Measurements from ENCODE around the gene ABLIM2. TPM values are rescaled to one million over a fixed set of nuclear protein-coding genes. Genes with fewer than 3 reads are reported as not detected.

The ABLIM2 gene
- total and polyA plus RNA-seq, 5 donors from 2014 or later, result 0.88 to 2.0 (median 1.2) TPM

DNA sequence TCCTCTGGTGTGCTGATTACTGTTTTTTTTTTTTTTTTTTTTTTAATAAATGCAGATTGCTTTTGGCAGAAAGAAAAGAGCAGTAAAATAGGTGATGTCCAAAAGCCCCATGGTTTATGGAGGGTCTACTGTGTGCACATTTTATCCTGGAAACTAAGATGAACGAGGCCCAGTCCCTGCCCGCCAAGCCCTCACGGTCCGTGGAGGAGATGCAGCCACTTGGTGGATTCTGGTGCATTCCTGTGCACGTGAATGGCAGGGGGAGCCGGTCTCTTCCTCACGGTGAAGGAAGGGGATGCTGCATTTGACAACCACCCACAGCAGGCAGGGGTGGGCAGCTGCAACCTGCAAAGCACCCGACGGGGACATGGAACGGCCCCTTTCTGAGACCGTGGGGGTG is 118.8 kb downstream of the ABLIM2 start:
- no peak overlapping the region for H3K4me3 Mint-ChIP-seq
- peaks cover 0 to 10% (median 5%) of the 10 kb centered on the region in 4 donors for H3K4me1 Mint-ChIP-seq
- peaks cover 3% of the 10 kb centered on the region for H3K36me3 Mint-ChIP-seq
- Histone ChIP-seq H3K27me3 (ENCODE audit: control insufficient read depth, insufficient read depth, low read length) (no peaks in the 10 kb centered on the region), H3K27ac (ENCODE audit: insufficient read depth, low read length, poor library complexity, severe bottlenecking) (no peak overlapping the region), H3K36me3 (ENCODE audit: control insufficient read depth, insufficient read depth, low read length) (no peaks in the 10 kb centered on the region), H3K4me3 (ENCODE audit: low read depth, low read length) (no peak overlapping the region), H3K9me3 (ENCODE audit: control insufficient read depth in 2 of 2, low read length in 2 of 2) (no peaks in the 10 kb centered on the region), H3K4me1 (ENCODE audit: control insufficient read depth, insufficient read depth, low read length, poor library complexity, severe bottlenecking) (no peaks in the 10 kb centered on the region)
- H3K27me3 Mint-ChIP-seq, result peaks cover 5% of the 10 kb centered on the region
- DNase-seq, result no peak
- no peak for ATAC-seq (ENCODE audit: low read depth in 2 of 2)
- peaks cover 0 to 1% (median 0%) of the 10 kb centered on the region in 7 donors for H3K9me3 Mint-ChIP-seq
- H3K27ac Mint-ChIP-seq, result no peak overlapping the region

DNA sequence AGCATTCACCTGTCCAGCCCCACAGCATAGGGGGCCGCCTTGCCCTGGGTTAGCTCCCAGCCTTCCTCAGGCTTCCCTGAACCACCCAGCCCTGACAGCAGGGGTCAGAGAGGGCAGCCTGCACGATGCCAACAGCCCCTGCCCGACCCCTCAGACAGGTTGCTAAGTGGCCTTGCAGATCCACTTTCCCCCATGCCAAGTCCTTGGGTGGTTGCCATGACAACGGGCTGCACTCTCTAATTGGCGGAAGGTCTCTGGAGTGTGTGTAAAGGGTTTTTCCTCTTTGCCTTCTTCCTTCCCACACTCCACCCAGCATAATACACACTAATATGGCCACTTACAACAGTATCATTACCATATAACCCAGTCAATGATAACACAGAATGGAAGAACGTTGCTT is 119.3 kb downstream of the ABLIM2 start:
- ATAC-seq (ENCODE audit: low read depth in 2 of 2) (no peak), DNase-seq (no peak)
- H3K27ac ChIP-seq (ENCODE audit: insufficient read depth, low read length, poor library complexity, severe bottlenecking), result no peak overlapping the region
- Mint-ChIP-seq H3K4me3 (no peak overlapping the region), H3K27ac (peak overlapping the region in 1 of 3 donors; percentile 2), H3K4me1 (peaks cover 0 to 10% (median 5%) of the 10 kb centered on the region in 4 donors), H3K27me3 (peaks cover 5% of the 10 kb centered on the region), H3K36me3 (no peaks in the 10 kb centered on the region), H3K9me3 (peaks cover 0 to 1% (median 0%) of the 10 kb centered on the region in 7 donors)
- H3K4me3 ChIP-seq (ENCODE audit: low read depth, low read length), result no peak overlapping the region
- no peaks in the 10 kb centered on the region for H3K27me3 ChIP-seq (ENCODE audit: control insufficient read depth, insufficient read depth, low read length)
- no peaks in the 10 kb centered on the region for H3K36me3 ChIP-seq (ENCODE audit: control insufficient read depth, insufficient read depth, low read length)
- H3K9me3 ChIP-seq (ENCODE audit: control insufficient read depth in 2 of 2, low read length in 2 of 2), result no peaks in the 10 kb centered on the region
- H3K4me1 ChIP-seq (ENCODE audit: control insufficient read depth, insufficient read depth, low read length, poor library complexity, severe bottlenecking), result no peaks in the 10 kb centered on the region

- Histone ChIP-seq H3K4me1 (ENCODE audit: control insufficient read depth, insufficient read depth, low read length, poor library complexity, severe bottlenecking) (no peaks in the 10 kb centered on the region), H3K4me3 (ENCODE audit: low read depth, low read length) (no peak overlapping the region), H3K9me3 (ENCODE audit: control insufficient read depth in 2 of 2, low read length in 2 of 2) (no peaks in the 10 kb centered on the region), H3K36me3 (ENCODE audit: control insufficient read depth, insufficient read depth, low read length) (no peaks in the 10 kb centered on the region), H3K27me3 (ENCODE audit: control insufficient read depth, insufficient read depth, low read length) (no peaks in the 10 kb centered on the region), H3K27ac (ENCODE audit: insufficient read depth, low read length, poor library complexity, severe bottlenecking) (no peak overlapping the region)
- Mint-ChIP-seq H3K36me3 (no peaks in the 10 kb centered on the region), H3K4me3 (no peak overlapping the region), H3K27me3 (peaks cover 5% of the 10 kb centered on the region), H3K4me1 (peaks cover 0 to 10% (median 5%) of the 10 kb centered on the region in 4 donors), H3K9me3 (peaks cover 0 to 1% (median 0%) of the 10 kb centered on the region in 7 donors), H3K27ac (no peak overlapping the region)
- no peak for DNase-seq
- no peak for ATAC-seq (ENCODE audit: low read depth in 2 of 2)
Observed at GRCh38 chr4:8038719-8039251, 119.8 kb downstream of the ABLIM2 start.

- no peak for DNase-seq
- no peaks in the 10 kb centered on the region for H3K27me3 ChIP-seq (ENCODE audit: control insufficient read depth, insufficient read depth, low read length)
- no peak overlapping the region for H3K4me3 ChIP-seq (ENCODE audit: low read depth, low read length)
- no peak for ATAC-seq (ENCODE audit: low read depth in 2 of 2)
- no peaks in the 10 kb centered on the region for H3K9me3 ChIP-seq (ENCODE audit: control insufficient read depth in 2 of 2, low read length in 2 of 2)
- Mint-ChIP-seq H3K27ac (no peak overlapping the region), H3K36me3 (no peaks in the 10 kb centered on the region), H3K4me3 (no peak overlapping the region), H3K27me3 (peaks cover 5% of the 10 kb centered on the region), H3K9me3 (peaks cover 0 to 1% (median 0%) of the 10 kb centered on the region in 7 donors), H3K4me1 (peaks cover 0 to 10% (median 5%) of the 10 kb centered on the region in 4 donors)
- H3K4me1 ChIP-seq (ENCODE audit: control insufficient read depth, insufficient read depth, low read length, poor library complexity, severe bottlenecking), result no peaks in the 10 kb centered on the region
- no peaks in the 10 kb centered on the region for H3K36me3 ChIP-seq (ENCODE audit: control insufficient read depth, insufficient read depth, low read length)
- H3K27ac ChIP-seq (ENCODE audit: insufficient read depth, low read length, poor library complexity, severe bottlenecking), result no peak overlapping the region
Observed at GRCh38 chr4:8038083-8038482, 120.5 kb downstream of the ABLIM2 start.

DNA sequence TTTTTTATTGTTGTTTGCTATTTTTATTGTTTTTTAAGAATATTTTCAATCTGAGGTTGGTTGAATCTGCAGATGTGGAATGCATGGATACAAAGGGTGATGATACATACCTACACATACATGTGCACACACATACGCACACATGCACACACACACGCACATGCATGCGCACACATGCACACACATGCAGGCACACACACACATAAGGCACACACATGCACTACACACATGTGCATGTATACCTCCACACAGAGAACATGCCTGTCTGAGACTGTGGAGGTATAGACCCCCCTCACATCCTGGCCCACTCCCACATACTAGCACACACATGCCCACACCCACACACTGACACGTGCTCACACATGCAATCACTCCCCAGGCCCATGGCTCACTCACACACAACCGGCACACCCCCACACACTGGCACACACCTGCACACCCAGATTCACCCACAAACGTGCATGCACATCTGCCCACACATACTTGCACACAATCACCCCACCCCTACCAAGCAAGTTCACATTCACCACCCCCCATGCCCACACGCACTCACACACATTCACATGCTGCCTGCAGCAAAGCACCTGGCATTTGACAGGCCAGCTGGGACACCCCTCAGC is 121.4 kb downstream of the ABLIM2 start:
- Mint-ChIP-seq H3K36me3 (no peaks in the 10 kb centered on the region), H3K4me3 (no peak overlapping the region), H3K4me1 (peaks cover 0 to 10% (median 5%) of the 10 kb centered on the region in 4 donors), H3K9me3 (peaks cover 0 to 1% (median 0%) of the 10 kb centered on the region in 7 donors), H3K27me3 (peaks cover 5% of the 10 kb centered on the region), H3K27ac (no peak overlapping the region)
- DNase-seq (no peak), ATAC-seq (ENCODE audit: low read depth in 2 of 2) (no peak)
- Histone ChIP-seq H3K36me3 (ENCODE audit: control insufficient read depth, insufficient read depth, low read length) (no peaks in the 10 kb centered on the region), H3K9me3 (ENCODE audit: control insufficient read depth in 2 of 2, low read length in 2 of 2) (no peaks in the 10 kb centered on the region), H3K27me3 (ENCODE audit: control insufficient read depth, insufficient read depth, low read length) (no peaks in the 10 kb centered on the region), H3K27ac (ENCODE audit: insufficient read depth, low read length, poor library complexity, severe bottlenecking) (no peak overlapping the region), H3K4me3 (ENCODE audit: low read depth, low read length) (no peak overlapping the region), H3K4me1 (ENCODE audit: control insufficient read depth, insufficient read depth, low read length, poor library complexity, severe bottlenecking) (no peaks in the 10 kb centered on the region)

DNA sequence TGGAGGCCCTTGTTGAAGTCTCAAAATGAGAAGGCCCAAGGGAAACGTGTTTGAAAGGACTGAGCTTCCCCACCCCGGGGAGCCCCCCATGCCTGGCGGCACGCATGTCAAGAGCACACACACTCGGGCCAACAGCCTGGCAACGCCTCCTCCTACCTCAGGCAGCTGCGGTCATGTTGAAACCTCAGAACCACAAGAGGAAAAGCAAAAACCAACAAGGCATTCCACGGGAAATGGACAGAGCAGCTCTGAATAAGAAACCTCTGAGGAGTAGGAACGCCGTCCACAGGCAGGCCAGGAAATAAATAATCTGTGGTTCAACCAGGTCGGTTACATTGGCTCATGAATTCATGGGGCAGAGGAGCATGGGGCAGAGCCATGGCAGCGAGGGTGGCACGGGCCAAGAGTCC is 123.2 kb downstream of the ABLIM2 start:
- ATAC-seq (ENCODE audit: low read depth in 2 of 2) (no peak), DNase-seq (peak in 1 of 3 donors; percentile 4)
- no peak overlapping the region for H3K4me3 ChIP-seq (ENCODE audit: low read depth, low read length)
- peaks cover 0 to 1% (median 0%) of the 10 kb centered on the region in 7 donors for H3K9me3 Mint-ChIP-seq
- H3K27me3 Mint-ChIP-seq, result peaks cover 5% of the 10 kb centered on the region
- H3K36me3 ChIP-seq (ENCODE audit: control insufficient read depth, insufficient read depth, low read length), result no peaks in the 10 kb centered on the region
- no peak overlapping the region for H3K4me3 Mint-ChIP-seq
- no peaks in the 10 kb centered on the region for H3K36me3 Mint-ChIP-seq
- H3K27ac ChIP-seq (ENCODE audit: insufficient read depth, low read length, poor library complexity, severe bottlenecking), result no peak overlapping the region
- no peaks in the 10 kb centered on the region for H3K27me3 ChIP-seq (ENCODE audit: control insufficient read depth, insufficient read depth, low read length)
- H3K27ac Mint-ChIP-seq, result no peak overlapping the region
- no peaks in the 10 kb centered on the region for H3K9me3 ChIP-seq (ENCODE audit: control insufficient read depth in 2 of 2, low read length in 2 of 2)
- peaks cover 0 to 10% (median 5%) of the 10 kb centered on the region in 4 donors for H3K4me1 Mint-ChIP-seq
- no peaks in the 10 kb centered on the region for H3K4me1 ChIP-seq (ENCODE audit: control insufficient read depth, insufficient read depth, low read length, poor library complexity, severe bottlenecking)

DNA sequence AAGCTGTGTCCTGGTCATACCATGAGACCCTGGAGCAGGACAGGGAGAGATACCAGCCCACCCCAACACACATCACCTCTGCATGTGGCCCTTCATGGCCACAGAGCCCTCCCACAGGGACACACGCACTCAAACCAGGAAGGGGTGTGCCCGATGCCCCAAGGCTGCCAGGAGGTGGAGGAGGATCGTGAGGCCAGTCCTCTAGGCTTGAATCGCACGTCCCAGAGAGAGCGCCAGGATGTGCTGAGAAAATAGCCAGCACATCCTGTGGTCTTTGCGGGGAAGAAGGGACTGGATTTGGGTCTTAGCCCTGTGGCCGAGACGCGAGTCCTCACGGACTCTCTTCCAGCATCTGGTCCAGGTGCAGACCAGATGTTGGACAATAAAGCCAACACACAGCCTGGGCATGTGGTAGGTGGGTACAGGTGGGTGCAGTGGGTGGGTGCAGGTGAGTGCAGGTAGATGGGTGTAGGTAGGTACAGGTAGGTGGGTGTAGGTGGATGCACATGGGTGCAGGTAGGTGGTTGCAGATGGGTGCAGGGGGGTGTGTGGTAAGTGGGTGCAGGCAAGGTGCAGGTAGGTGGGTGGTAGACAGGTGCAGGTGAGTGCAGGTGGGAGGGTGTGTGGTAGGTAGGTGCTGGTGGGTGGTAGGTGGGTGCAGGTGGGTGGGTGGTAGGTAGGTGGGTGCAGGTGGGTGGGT is 124.6 kb downstream of the ABLIM2 start:
- ATAC-seq (ENCODE audit: low read depth in 2 of 2), result no peak
- no peak for DNase-seq
- Mint-ChIP-seq H3K27me3 (peaks cover 5% of the 10 kb centered on the region), H3K36me3 (no peaks in the 10 kb centered on the region), H3K4me3 (no peak overlapping the region), H3K9me3 (peaks cover 0 to 1% (median 0%) of the 10 kb centered on the region in 7 donors), H3K27ac (no peak overlapping the region), H3K4me1 (peaks cover 0 to 10% (median 5%) of the 10 kb centered on the region in 4 donors)
- Histone ChIP-seq H3K4me1 (ENCODE audit: control insufficient read depth, insufficient read depth, low read length, poor library complexity, severe bottlenecking) (no peaks in the 10 kb centered on the region), H3K27ac (ENCODE audit: insufficient read depth, low read length, poor library complexity, severe bottlenecking) (no peak overlapping the region), H3K36me3 (ENCODE audit: control insufficient read depth, insufficient read depth, low read length) (no peaks in the 10 kb centered on the region), H3K4me3 (ENCODE audit: low read depth, low read length) (no peak overlapping the region), H3K9me3 (ENCODE audit: control insufficient read depth in 2 of 2, low read length in 2 of 2) (no peaks in the 10 kb centered on the region), H3K27me3 (ENCODE audit: control insufficient read depth, insufficient read depth, low read length) (no peaks in the 10 kb centered on the region)

Data from CD4-positive, CD25-positive, alpha-beta regulatory T cell (primary cell).